Ectodermal cell (in vitro differentiated cells): ENCODE data around the gene MFSD1. TPM values are rescaled to one million over a fixed set of nuclear protein-coding genes. Genes with fewer than 3 reads are reported as not detected.

Experiments used
- H3K27ac ChIP-seq: 2 replicates; pipeline ENCODE4 v1.7.0; 2013; ENCODE audit warnings: mild to moderate bottlenecking, low read depth, low read length; ENCODE audit not compliant: insufficient read depth, poor library complexity, severe bottlenecking
- H3K27me3 ChIP-seq: 2 replicates; pipeline ENCODE4 v1.7.0; 2013; ENCODE audit warnings: mild to moderate bottlenecking, low read length; ENCODE audit not compliant: insufficient read depth, control insufficient read depth, poor library complexity, severe bottlenecking
- H3K36me3 ChIP-seq: one replicate; pipeline ENCODE4 v1.7.0; 2013; ENCODE audit warnings: low read length; ENCODE audit not compliant: control insufficient read depth, insufficient read depth
- H3K4me1 ChIP-seq: one replicate; pipeline ENCODE4 v1.7.0; 2013; ENCODE audit warnings: low read length; ENCODE audit not compliant: control insufficient read depth, insufficient read depth
- H3K4me3 ChIP-seq: 2 replicates; pipeline ENCODE4 v1.7.0; 2013; ENCODE audit warnings: low read depth, low read length, control low read depth; ENCODE audit not compliant: insufficient read depth
- H3K9me3 ChIP-seq: 2 replicates; pipeline ENCODE4 v1.7.0; 2013; ENCODE audit warnings: mild to moderate bottlenecking, low read length, moderate library complexity; ENCODE audit not compliant: control insufficient read depth
- WGBS, 2 experiments: methylation state at CpG; one replicate each; pipeline ENCODE4 v1.1.7; 2013; ENCODE audit warnings: missing lambda C conversion rate in 2 of 2; 5-methylcytosine and 5-hydroxymethylcytosine counted together
- polyA plus RNA-seq, 4 experiments: library from polyadenylated mRNA; stranded (reverse); fragments of 50-300 nt; gene quantifications; one replicate each; pipeline ENCODE4 v1.2.3, GENCODE V29; 2013

MFSD1 gene
- 15.5 TPM for polyA plus RNA-seq (2013, experiment 1 of 4)
- polyA plus RNA-seq (2013, experiment 2 of 4): 14.1 TPM
- polyA plus RNA-seq (2013, experiment 3 of 4): 9.9 TPM
- 13.2 TPM for polyA plus RNA-seq (2013, experiment 4 of 4)

- Histone ChIP-seq H3K27me3 (peaks cover 34% of the 10 kb centered on the region), H3K27ac (no peak within 1 kb of the TSS), H3K4me1 (no peaks in the 10 kb centered on the region), H3K36me3 (no peaks in the 10 kb centered on the region), H3K9me3 (no peaks in the 10 kb centered on the region), H3K4me3 (peak within 1 kb of the TSS; percentile 84)
- WGBS, 2 experiments: 1% methylated on average over 61 of the region's 61 CpGs
Measured at GRCh38 chr3:158801696-158802408, at the start of gene MFSD1. MFSD1 (plus strand) TSS chr3:158802054; CDS start chr3:158802153, 99 bp downstream.

- no peaks in the 10 kb centered on the region for H3K4me1 ChIP-seq
- H3K9me3 ChIP-seq: no peaks in the 10 kb centered on the region
- H3K27me3 ChIP-seq: no peaks in the 10 kb centered on the region
- no peak overlapping the region for H3K27ac ChIP-seq
- no peak overlapping the region for H3K4me3 ChIP-seq
- no peaks in the 10 kb centered on the region for H3K36me3 ChIP-seq
- 92 to 94% methylated on average over 4 to 5 of the region's 5 CpGs for WGBS, 2 experiments
Measured at GRCh38 chr3:158753854-158754253, 48.0 kb upstream of the MFSD1 start.

GRCh38 chr3:158755421-158755820 is 46.4 kb upstream of the MFSD1 start:
- H3K27me3 ChIP-seq: no peaks in the 10 kb centered on the region
- no peaks in the 10 kb centered on the region for H3K4me1 ChIP-seq
- H3K36me3 ChIP-seq: no peaks in the 10 kb centered on the region
- no peaks in the 10 kb centered on the region for H3K9me3 ChIP-seq
- no peak overlapping the region for H3K4me3 ChIP-seq
- no peak overlapping the region for H3K27ac ChIP-seq
- 79 to 87% methylated on average over 2 of the region's 2 CpGs for WGBS, 2 experiments

GRCh38 chr3:158761350-158761749 is 40.5 kb upstream of the MFSD1 start:
- no peak overlapping the region for H3K27ac ChIP-seq
- 92 to 96% methylated on average over 3 of the region's 3 CpGs for WGBS, 2 experiments
- no peaks in the 10 kb centered on the region for H3K36me3 ChIP-seq
- no peak overlapping the region for H3K4me3 ChIP-seq
- H3K4me1 ChIP-seq: no peaks in the 10 kb centered on the region
- no peaks in the 10 kb centered on the region for H3K27me3 ChIP-seq
- no peaks in the 10 kb centered on the region for H3K9me3 ChIP-seq

GRCh38 chr3:158762701-158763100 is 39.2 kb upstream of the MFSD1 start:
- Histone ChIP-seq H3K27me3 (no peaks in the 10 kb centered on the region), H3K36me3 (no peaks in the 10 kb centered on the region), H3K4me3 (no peak overlapping the region), H3K4me1 (no peaks in the 10 kb centered on the region), H3K27ac (no peak overlapping the region), H3K9me3 (no peaks in the 10 kb centered on the region)
- 91 to 93% methylated on average over 3 to 4 of the region's 4 CpGs for WGBS, 2 experiments

- Histone ChIP-seq H3K27ac (no peak overlapping the region), H3K27me3 (no peaks in the 10 kb centered on the region), H3K36me3 (no peaks in the 10 kb centered on the region), H3K4me3 (no peak overlapping the region), H3K9me3 (no peaks in the 10 kb centered on the region), H3K4me1 (peaks cover 5% of the 10 kb centered on the region)
- WGBS, 2 experiments: 94% methylated on average over 2 of the region's 2 CpGs
Measured at GRCh38 chr3:158763421-158763820, 38.4 kb upstream of the MFSD1 start.

GRCh38 chr3:158765518-158766205 is 36.2 kb upstream of the MFSD1 start:
- peaks cover 11% of the 10 kb centered on the region for H3K4me1 ChIP-seq
- no peaks in the 10 kb centered on the region for H3K27me3 ChIP-seq
- WGBS, 2 experiments: 92 to 95% methylated on average over 3 of the region's 3 CpGs
- H3K27ac ChIP-seq: no peak overlapping the region
- no peaks in the 10 kb centered on the region for H3K36me3 ChIP-seq
- H3K4me3 ChIP-seq: no peak overlapping the region
- no peaks in the 10 kb centered on the region for H3K9me3 ChIP-seq

GRCh38 chr3:158766364-158766763 is 35.5 kb upstream of the MFSD1 start:
- 88 to 91% methylated on average over 1 of the region's 1 CpG for WGBS, 2 experiments
- Histone ChIP-seq H3K4me1 (peaks cover 11% of the 10 kb centered on the region), H3K27me3 (no peaks in the 10 kb centered on the region), H3K4me3 (no peak overlapping the region), H3K27ac (no peak overlapping the region), H3K36me3 (no peaks in the 10 kb centered on the region), H3K9me3 (no peaks in the 10 kb centered on the region)

- Histone ChIP-seq H3K27me3 (no peaks in the 10 kb centered on the region), H3K27ac (no peak overlapping the region), H3K4me1 (peaks cover 11% of the 10 kb centered on the region), H3K4me3 (no peak overlapping the region), H3K36me3 (no peaks in the 10 kb centered on the region), H3K9me3 (no peaks in the 10 kb centered on the region)
- WGBS, 2 experiments: 12% methylated on average over 7 of the region's 7 CpGs
Measured at GRCh38 chr3:158768361-158768787, 33.5 kb upstream of the MFSD1 start.

- 89 to 91% methylated on average over 7 to 8 of the region's 8 CpGs for WGBS, 2 experiments
- Histone ChIP-seq H3K27me3 (no peaks in the 10 kb centered on the region), H3K9me3 (no peaks in the 10 kb centered on the region), H3K4me1 (peaks cover 11% of the 10 kb centered on the region), H3K36me3 (no peaks in the 10 kb centered on the region), H3K27ac (no peak overlapping the region), H3K4me3 (no peak overlapping the region)
Measured at GRCh38 chr3:158768881-158769543, 32.8 kb upstream of the MFSD1 start.
